GM12878 (cell line): Measurements from ENCODE around the gene MPEG1. TPM values are rescaled to one million over a fixed set of nuclear protein-coding genes. Genes with fewer than 3 reads are reported as not detected.

Source experiments
- ATAC-seq: fragments of 200-7000 bp; cut with Tn5 transposase; 3 replicates; pipeline ENCODE4 v1.9.1; 2020; ENCODE audit warnings: mild to moderate bottlenecking, moderate library complexity
- BruUV-seq: library from RNA; stranded (reverse); fragments of 400-500 nt; replicated peaks from 2 replicates; lab custom pipeline; 2021; lab: Mats Ljungman, UMichigan
- CTCF ChIA-PET: fragments of 300-600 bp; sonication (Branson Sonifier 250); formaldehyde crosslinking; extraction: SDS; loops from one replicate; lab custom pipeline; 2021; ENCODE audit warnings: inconsistent platforms; lab: Yijun Ruan, JAX
- POLR2A ChIA-PET: fragments of 350-600 bp; formaldehyde crosslinking; extraction: SDS; loops from one replicate; lab custom pipeline; 2021; ENCODE audit warnings: inconsistent platforms; lab: Charles Lee
- RAD21 ChIA-PET: fragments of 300-600 bp; sonication (Branson Sonifier 250); formaldehyde crosslinking; loops from one replicate; lab custom pipeline; 2023; ENCODE audit warnings: antibody characterized with exemption; ENCODE audit not compliant: unreplicated experiment; lab: Charles Lee
- SMC1A ChIA-PET: fragments of 300-600 bp; sonication (Branson Sonifier 250); formaldehyde crosslinking; loops from one replicate; lab custom pipeline; 2023; ENCODE audit not compliant: unreplicated experiment, uncharacterized antibody; lab: Charles Lee
- DNase-seq: peaks from one replicate; pipeline ENCODE4 v3.0.0-alpha.2; 2011; ENCODE audit warnings: low read depth, low spot score
- FAIRE-seq: peaks from 3 replicates; lab custom pipeline; 2011; peaks lifted over from hg19 to GRCh38; lab: Jason Lieb, UNC
- H2AFZ ChIP-seq: 2 replicates; pipeline ENCODE4 v1.6.0; 2011; ENCODE audit warnings: low read depth, low read length, control low read depth; ENCODE audit not compliant: control insufficient read depth
- H3K27ac ChIP-seq: 2 replicates; pipeline ENCODE4 v1.5.1; 2011; ENCODE audit warnings: control low read depth; ENCODE audit not compliant: control insufficient read depth, insufficient read depth
- H3K27me3 ChIP-seq, 2 experiments: replicated peaks in 1 of 2; 2 replicates each; pipeline versions ENCODE4 v1.6.0 to v1.6.1; 2011; ENCODE audit warnings: low read length in 1 of 2; ENCODE audit not compliant: control insufficient read depth in 2 of 2, insufficient read depth in 2 of 2
- H3K36me3 ChIP-seq, 2 experiments: 2 replicates each; pipeline ENCODE4 v1.5.1; 2011; ENCODE audit warnings: low read length in 1 of 2; ENCODE audit not compliant: control insufficient read depth in 2 of 2, insufficient read depth in 2 of 2
- H3K4me1 ChIP-seq: 2 replicates; pipeline ENCODE4 v1.6.1; 2011; ENCODE audit warnings: mild to moderate bottlenecking, low read length, moderate library complexity, mixed read lengths; ENCODE audit not compliant: control insufficient read depth, insufficient read depth
- H3K4me2 ChIP-seq: 2 replicates; pipeline ENCODE4 v1.6.0; 2011; ENCODE audit warnings: control low read depth; ENCODE audit not compliant: control insufficient read depth, insufficient read depth
- H3K4me3 ChIP-seq: fragments of 200-600 bp; sonication (generic); 2 replicates; pipeline ENCODE4 v1.5.1; 2016
- H3K79me2 ChIP-seq: 2 replicates; pipeline ENCODE4 v1.6.0; 2011; ENCODE audit warnings: low read length; ENCODE audit not compliant: control insufficient read depth, insufficient read depth
- H3K9ac ChIP-seq: 2 replicates; pipeline ENCODE4 v1.8.0; 2011; ENCODE audit warnings: low read length, control low read depth, mixed read lengths; ENCODE audit not compliant: control insufficient read depth, insufficient read depth
- H3K9me3 ChIP-seq: replicated peaks from 3 replicates; pipeline ENCODE4 v1.5.1; 2011; ENCODE audit warnings: mild to moderate bottlenecking, low read length; ENCODE audit not compliant: control insufficient read depth, insufficient read depth
- H4K20me1 ChIP-seq: 2 replicates; pipeline ENCODE4 v1.6.0; 2011; ENCODE audit not compliant: control insufficient read depth, insufficient read depth
- CREM ChIP-seq: IDR thresholded peaks from 2 replicates; pipeline ENCODE4 v1.6.1; 2014; ENCODE audit warnings: antibody characterized with exemption, low read depth
- EED ChIP-seq: sonication (generic); IDR thresholded peaks from 2 replicates; pipeline ENCODE4 v1.6.1; 2016; ENCODE audit warnings: antibody characterized with exemption, low read depth
- EP300 ChIP-seq, 2 experiments: fragments of 150-350 bp in 1 of 2; IDR thresholded peaks; 2 replicates each; pipeline ENCODE4 v1.6.1; 2011 to 2012; ENCODE audit warnings: low read depth in 2 of 2, low read length in 2 of 2, borderline replicate concordance in 1 of 2, improper control_type of control experiment in 1 of 2, inconsistent platforms in 1 of 2; ENCODE audit not compliant: control insufficient read depth in 1 of 2
- FOS ChIP-seq: IDR thresholded peaks from 3 replicates; pipeline ENCODE4 v1.6.1; 2011; ENCODE audit warnings: borderline replicate concordance; ENCODE audit not compliant: insufficient read length; ENCODE audit errors: extremely low read depth
- HDGF ChIP-seq: fragments of 450-650 bp; IDR thresholded peaks from 2 replicates; pipeline ENCODE4 v1.6.1; 2016; ENCODE audit warnings: antibody characterized with exemption
- JUND ChIP-seq: IDR thresholded peaks from 2 replicates; pipeline ENCODE4 v1.6.1; 2012; ENCODE audit warnings: low read depth, mild to moderate bottlenecking, low read length, improper control_type of control experiment, moderate library complexity
- MTA3 ChIP-seq: IDR thresholded peaks from 2 replicates; pipeline ENCODE4 v1.6.1; 2012; ENCODE audit warnings: low read length, inconsistent platforms, borderline replicate concordance
- NR2C2 ChIP-seq: IDR thresholded peaks from 2 replicates; pipeline ENCODE4 v1.6.1; 2011; ENCODE audit warnings: borderline replicate concordance, low read depth; ENCODE audit not compliant: control insufficient read depth, insufficient read length
- YY1 ChIP-seq: IDR thresholded peaks from 2 replicates; pipeline ENCODE4 v1.6.1; 2011; ENCODE audit warnings: low read depth, mild to moderate bottlenecking, low read length
- ZNF24 ChIP-seq: fragments of 450-650 bp; IDR thresholded peaks from 2 replicates; pipeline ENCODE4 v1.6.1; 2017; ENCODE audit warnings: antibody characterized with exemption, mild to moderate bottlenecking
- ZNF384 ChIP-seq: IDR thresholded peaks from 2 replicates; pipeline ENCODE4 v1.6.1; 2012; ENCODE audit warnings: low read depth, mild to moderate bottlenecking, low read length, improper control_type of control experiment, borderline replicate concordance
- WGBS: methylation state at CpG from one replicate; pipeline ENCODE4 v1.1.6; 2016; ENCODE audit warnings: low lambda C conversion rate; ENCODE audit not compliant: insufficient replicate concordance, insufficient coverage; ENCODE audit errors: missing lambda C conversion rate; 5-methylcytosine and 5-hydroxymethylcytosine counted together
- in situ Hi-C: fragments of 300-500 bp; cut with MboI; formaldehyde crosslinking; loops from 9 replicates; pipeline ENCODE4 v1.14.3; 2018; ENCODE audit warnings: mixed read lengths
- intact Hi-C: fragments of 100-400 bp; cut with micrococcal nuclease; formaldehyde crosslinking; loops from one replicate; pipeline ENCODE4 v1.14.2; 2022; ENCODE audit not compliant: unreplicated experiment
- polyA plus RNA-seq, 11 experiments: library from polyadenylated mRNA; depleted of rRNA in 4 of 11; unstranded in 6 of 11; stranded (reverse) in 5 of 11; fragments of >200 nt; fragmentation: Nextera tagmentation in 4 of 11; fragmentation: Illumina TruSeq in 1 of 11; extraction: Ambion mirVana in 4 of 11; extraction: Trizol in 1 of 11; gene quantifications; 1 replicate in 1 of 11; 2 replicates in 10 of 11; pipeline versions ENCODE4 v1.2.1 to v1.2.3, GENCODE V29; 2011 to 2016; ENCODE audit warnings: inconsistent platforms in 2 of 11, missing spikeins in 2 of 11, low read depth in 1 of 11
- total RNA-seq, 4 experiments: library from RNA; depleted of rRNA in 3 of 4; stranded (reverse); fragments of >200 nt in 3 of 4; fragmentation: Illumina TruSeq in 1 of 4; extraction: Trizol in 1 of 4; gene quantifications; 2 replicates each; pipeline versions ENCODE4 v1.2.1 to v1.2.3, GENCODE V29; 2013 to 2021
- TF ChIP-seq, protein P1 (sequence below): IDR thresholded peaks from 2 replicates; pipeline ENCODE4 v1.6.1; 2011; ENCODE audit warnings: low read depth, mild to moderate bottlenecking, low read length, moderate library complexity, borderline replicate concordance; ENCODE audit errors: extremely low read depth

Gene MPEG1
- total and polyA plus RNA-seq, 10 of the 15 experiments (the other 5 are each of a cell fraction or from before 2014, with no cell fraction given): 1.3 to 15.6 (median 11.7) TPM; not detected in 1

DNA sequence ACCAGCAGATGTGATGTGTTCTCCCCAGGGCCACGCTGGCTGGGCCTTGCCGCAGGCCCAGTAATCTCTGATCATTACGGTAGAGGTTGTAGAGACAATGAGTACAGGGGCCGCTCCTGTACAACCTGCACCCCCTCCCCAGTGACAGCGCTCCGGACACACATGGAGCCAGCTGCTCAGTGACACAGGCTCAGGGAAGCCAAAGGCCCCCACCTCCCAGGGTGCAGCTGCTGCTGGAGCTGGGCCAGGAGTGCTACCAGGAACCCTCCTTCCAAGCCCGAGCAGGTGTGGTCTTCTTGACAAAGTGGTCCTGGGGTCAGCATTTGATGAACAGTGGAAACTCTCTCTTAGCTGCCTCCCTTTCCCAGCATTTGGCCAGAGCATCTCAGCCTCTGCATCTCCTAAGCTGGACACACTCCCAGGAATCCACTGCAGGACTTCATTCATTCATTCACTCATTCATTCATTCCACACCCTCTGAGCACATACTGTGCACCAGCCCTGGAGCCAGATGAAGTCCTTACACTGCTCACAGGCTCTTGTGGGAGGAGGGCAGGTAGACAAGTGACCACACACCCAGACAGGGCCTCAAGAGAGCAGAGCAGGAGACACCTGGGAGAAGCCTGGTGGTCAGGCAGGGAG, 49.6 kb upstream of the MPEG1 start:
- ATAC-seq (no peak), FAIRE-seq (no peak), DNase-seq (no peak)
- peaks cover 19% of the 10 kb centered on the region for H3K4me1 ChIP-seq
- WGBS: 97% methylated on average over 7 of the region's 7 CpGs
- ChIA-PET POLR2A (interaction anchor here (0.5 to 1.1 kb wide), 2 partner anchors 8 to 689 kb away, joined by 3 to 4 read pairs; no protein-coding TSS in a partner anchor), SMC1A (interaction anchor here (0.6 kb wide), 1 partner anchor 163 kb away, joined by 5 read pairs; no protein-coding TSS in a partner anchor), CTCF (interaction anchor here (0.9 to 7.5 kb wide), 10 partner anchors 12 to 168 kb away, joined by 3 to 63 read pairs (median 10); partner anchors contain the start of gene DTX4), RAD21 (interaction anchor here (0.6 to 2.4 kb wide), 3 partner anchors 11 to 168 kb away, joined by 3 to 10 read pairs (median 4); no protein-coding TSS in a partner anchor)
- no peaks in the 10 kb centered on the region for H3K36me3 ChIP-seq
- H3K4me3 ChIP-seq: no peak overlapping the region
- H3K27me3 ChIP-seq: no peaks in the 10 kb centered on the region
- no peaks in the 10 kb centered on the region for H4K20me1 ChIP-seq
- intact Hi-C loops: no loop called here
- TF ChIP-seq FOS: no peak
- peak; percentile 88 for TF ChIP-seq ZNF24
- in situ Hi-C loops: no loop called here
- H3K9ac ChIP-seq: no peak overlapping the region
- H3K9me3 ChIP-seq: no peaks in the 10 kb centered on the region; the same call in 2 of the 3 replicates
- no peak overlapping the region for H3K4me2 ChIP-seq
- H3K27ac ChIP-seq: no peak overlapping the region
- H3K79me2 ChIP-seq: no peaks in the 10 kb centered on the region
- no TSS peak for BruUV-seq
- no peak overlapping the region for H2AFZ ChIP-seq

DNA sequence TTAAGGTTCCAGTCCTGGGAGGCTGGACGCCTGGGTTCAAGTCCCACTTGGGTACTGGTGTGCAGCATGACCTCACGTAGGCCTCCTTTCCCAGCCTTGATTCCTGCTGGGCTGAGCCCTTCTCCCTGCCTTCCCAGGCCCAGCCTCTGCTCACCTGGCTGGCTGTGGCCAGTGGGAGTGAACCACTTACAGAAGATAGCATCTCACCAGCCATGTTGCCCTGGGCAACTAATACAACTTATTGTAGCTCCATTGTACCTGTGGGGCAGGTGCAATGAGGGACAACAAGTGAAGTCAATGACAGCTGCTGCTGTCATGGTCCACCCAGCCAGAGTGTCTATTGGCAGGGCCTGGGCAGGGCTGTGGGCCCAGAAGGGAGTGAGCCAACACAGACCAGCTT, 48.4 kb upstream of the MPEG1 start:
- peaks cover 15% of the 10 kb centered on the region for H3K4me1 ChIP-seq
- H3K36me3 ChIP-seq: no peaks in the 10 kb centered on the region
- DNase-seq: no peak
- H3K9me3 ChIP-seq: no peaks in the 10 kb centered on the region; the same call in 2 of the 3 replicates
- intact Hi-C loops (no loop called here), in situ Hi-C loops (no loop called here)
- H2AFZ ChIP-seq: no peak overlapping the region
- no peak overlapping the region for H3K4me3 ChIP-seq
- FAIRE-seq: no peak
- WGBS: 95% methylated on average over 2 of the region's 2 CpGs
- ChIA-PET RAD21 (interaction anchor here (1.7 kb wide), 1 partner anchor 22 kb away, joined by 4 read pairs; no protein-coding TSS in a partner anchor), CTCF (interaction anchor here (0.7 to 7.5 kb wide), 5 partner anchors 19 to 169 kb away, joined by 3 to 63 read pairs (median 4); partner anchors contain the start of gene DTX4), SMC1A (interaction anchor here (0.6 kb wide), 1 partner anchor 32 kb away, joined by 3 read pairs; no protein-coding TSS in a partner anchor), POLR2A (interaction anchor here (1.1 kb wide), 1 partner anchor 10 kb away, joined by 3 read pairs; no protein-coding TSS in a partner anchor)
- H4K20me1 ChIP-seq: no peaks in the 10 kb centered on the region
- no peaks in the 10 kb centered on the region for H3K79me2 ChIP-seq
- BruUV-seq: no TSS peak
- no peaks in the 10 kb centered on the region for H3K27me3 ChIP-seq
- H3K4me2 ChIP-seq: no peak overlapping the region
- H3K9ac ChIP-seq: no peak overlapping the region
- ATAC-seq: no peak
- no peak overlapping the region for H3K27ac ChIP-seq
- TF ChIP-seq NR2C2 (no peak), JUND (no peak), YY1 (no peak), EED (no peak), HDGF (no peak), ZNF384 (no peak), CREM (no peak), MTA3 (no peak), EP300 (IDR thresholded peaks at IDR 0.05; ENCODE audit: borderline replicate concordance in 1 of 2, control insufficient read depth in 1 of 2, low read depth in 2 of 2, low read length in 2 of 2) (no peak)
- TF ChIP-seq, protein P1, sequence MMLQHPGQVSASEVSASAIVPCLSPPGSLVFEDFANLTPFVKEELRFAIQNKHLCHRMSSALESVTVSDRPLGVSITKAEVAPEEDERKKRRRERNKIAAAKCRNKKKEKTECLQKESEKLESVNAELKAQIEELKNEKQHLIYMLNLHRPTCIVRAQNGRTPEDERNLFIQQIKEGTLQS: no peak
